ENCODE data around the gene SMYD3.

- TF ChIP-seq CTCF (conservative IDR thresholded peaks at IDR 0.05) (no peak), ZFX (IDR thresholded peaks at IDR 0.05) (no peak)
These were observed 22.1 kb upstream of the SMYD3 start for GRCh38 chr1:246528933-246529731.

Measured in C4-2B (cell line).